GM23338 (cell line): Measurements from ENCODE around the gene TSPAN32. TPM values are rescaled to one million over a fixed set of nuclear protein-coding genes. Genes with fewer than 3 reads are reported as not detected.
"Not testable (repeated sequence)": the region's sequence is repeated elsewhere in the genome, so short reads cannot be mapped to it uniquely, and the experiment has no call there.

ENCODE experiments used
- ATAC-seq: fragments of 200-7000 bp; cut with Tn5 transposase; 3 replicates; pipeline ENCODE4 v1.9.1; 2020
- DNase-seq: peaks from one replicate; pipeline ENCODE4 v3.0.0-alpha.2; 2015; ENCODE audit warnings: low spot score
- H2AFZ ChIP-seq: fragments of 200-600 bp; sonication (generic); 2 replicates; pipeline ENCODE4 v1.8.0; 2016; ENCODE audit warnings: antibody characterized with exemption, mild to moderate bottlenecking, moderate library complexity
- H3F3A ChIP-seq: fragments of 200-600 bp; sonication (generic); replicated peaks from 2 replicates; pipeline ENCODE4 v1.8.0; 2017; ENCODE audit warnings: antibody characterized with exemption, mixed run types, low read depth
- H3K27ac ChIP-seq: fragments of 200-600 bp; sonication (generic); 2 replicates; pipeline ENCODE4 v1.6.1; 2016; ENCODE audit warnings: low read depth
- H3K27me3 ChIP-seq: fragments of 200-600 bp; sonication (generic); 2 replicates; pipeline ENCODE4 v1.8.0; 2016; ENCODE audit warnings: mild to moderate bottlenecking, mixed run types, moderate library complexity; ENCODE audit not compliant: insufficient read depth
- H3K36me3 ChIP-seq: fragments of 200-600 bp; sonication (generic); 2 replicates; pipeline ENCODE4 v1.8.0; 2016; ENCODE audit warnings: mild to moderate bottlenecking; ENCODE audit not compliant: insufficient read depth
- H3K4me1 ChIP-seq: fragments of 200-600 bp; sonication (generic); 2 replicates; pipeline ENCODE4 v1.8.0; 2016; ENCODE audit warnings: mild to moderate bottlenecking, moderate library complexity; ENCODE audit not compliant: insufficient read depth
- H3K4me2 ChIP-seq: fragments of 200-600 bp; sonication (generic); 2 replicates; pipeline ENCODE4 v1.7.1; 2017; ENCODE audit warnings: mixed run types
- H3K4me3 ChIP-seq: fragments of 200-600 bp; sonication (generic); 2 replicates; pipeline ENCODE4 v1.6.1; 2016; ENCODE audit warnings: mixed run types
- H3K79me2 ChIP-seq: fragments of 200-600 bp; sonication (generic); replicated peaks from 2 replicates; pipeline ENCODE4 v1.8.0; 2017; ENCODE audit warnings: mild to moderate bottlenecking; ENCODE audit not compliant: insufficient read depth
- H3K9me2 ChIP-seq: fragments of 200-600 bp; sonication (generic); 2 replicates; pipeline ENCODE4 v1.8.0; 2017; ENCODE audit not compliant: insufficient read depth
- H4K20me1 ChIP-seq: fragments of 200-600 bp; sonication (generic); replicated peaks from 2 replicates; pipeline ENCODE4 v1.8.0; 2017; ENCODE audit warnings: mild to moderate bottlenecking; ENCODE audit not compliant: insufficient read depth
- H3K27ac Mint-ChIP-seq: 2 replicates; pipeline ENCODE4 v1.8.0; 2020; ENCODE audit warnings: inconsistent platforms, mild to moderate bottlenecking, moderate library complexity, mixed read lengths
- H3K27me3 Mint-ChIP-seq: 3 replicates; pipeline ENCODE4 v1.8.0; 2022; ENCODE audit warnings: low read depth, mild to moderate bottlenecking, moderate library complexity, mixed read lengths, inconsistent platforms; ENCODE audit not compliant: insufficient read depth, poor library complexity
- H3K36me3 Mint-ChIP-seq: 3 replicates; pipeline ENCODE4 v1.8.0; 2021; ENCODE audit warnings: low read depth, mild to moderate bottlenecking, inconsistent platforms, moderate library complexity, mixed read lengths
- H3K4me1 Mint-ChIP-seq: 3 replicates; pipeline ENCODE4 v1.8.0; 2020; ENCODE audit warnings: mild to moderate bottlenecking, inconsistent platforms, mixed read lengths
- H3K4me3 Mint-ChIP-seq: 3 replicates; pipeline ENCODE4 v1.8.0; 2021; ENCODE audit warnings: moderate library complexity, mild to moderate bottlenecking, inconsistent platforms, mixed read lengths
- H3K9me3 Mint-ChIP-seq: 3 replicates; pipeline ENCODE4 v1.8.0; 2020; ENCODE audit warnings: moderate library complexity, mild to moderate bottlenecking, inconsistent platforms, mixed read lengths
- EZH2 ChIP-seq: fragments of 200-600 bp; sonication (generic); IDR thresholded peaks from one replicate; pipeline ENCODE4 v1.8.0; 2017; ENCODE audit warnings: antibody characterized with exemption, mild to moderate bottlenecking, low read depth; ENCODE audit not compliant: unreplicated experiment
- EZH2phosphoT487 ChIP-seq: fragments of 200-600 bp; sonication (generic); IDR thresholded peaks from one replicate; pipeline ENCODE4 v1.8.1; 2018; ENCODE audit warnings: antibody characterized with exemption; ENCODE audit not compliant: unreplicated experiment
- NANOG ChIP-seq: IDR thresholded peaks from 2 replicates; pipeline ENCODE4 v1.6.1; 2016; ENCODE audit warnings: antibody characterized with exemption, borderline replicate concordance
- ZNF114 ChIP-seq: fragments of 250-450 bp; sonication (Bioruptor Pico); IDR thresholded peaks from 2 replicates; pipeline ENCODE4 v1.5.0; 2020; ENCODE audit warnings: mild to moderate bottlenecking, moderate library complexity
- polyA plus RNA-seq: library from polyadenylated mRNA; unstranded; fragments of >200 nt; fragmentation: Nextera tagmentation; extraction: Ambion mirVana; gene quantifications from 2 replicates; pipeline ENCODE4 v1.2.1, GENCODE V29; 2016
- total RNA-seq: library from RNA; depleted of rRNA; stranded (reverse); fragments of >200 nt; shearing (Covaris generic); gene quantifications from 2 replicates; pipeline ENCODE4 v1.2.3, GENCODE V29; 2014
- TF ChIP-seq, protein P1 (sequence below): fragments of 250-450 bp; sonication (Bioruptor Pico); IDR thresholded peaks from 2 replicates; pipeline ENCODE4 v1.5.0; 2020; ENCODE audit warnings: mild to moderate bottlenecking, moderate library complexity

The TSPAN32 gene
- total and polyA plus RNA-seq, 2 experiments from 2014 or later, result not detected

DNA sequence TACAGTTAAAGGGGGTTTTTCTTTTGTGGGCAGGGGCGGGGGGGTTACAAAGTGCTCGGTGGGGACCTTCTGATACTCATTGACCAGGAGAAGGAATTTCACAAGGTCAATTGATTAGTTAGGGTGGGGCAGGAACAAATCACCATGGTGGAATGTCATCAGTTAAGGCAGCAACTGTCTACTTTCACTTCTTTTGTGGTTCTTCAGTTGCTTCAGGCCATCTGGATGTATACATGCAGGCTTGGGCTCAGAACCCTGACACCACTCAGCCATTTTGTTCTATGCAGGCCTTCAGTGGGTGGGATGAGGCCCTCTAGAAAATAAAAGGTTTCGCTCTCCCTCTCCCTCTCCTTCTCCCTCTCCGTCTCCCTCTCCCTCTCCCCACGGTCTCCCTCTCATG is 29.6 kb downstream of the TSPAN32 start (continued):
- TF ChIP-seq NANOG (no peak), EZH2phosphoT487 (no peak), EZH2 (no peak), ZNF114 (CRISPR knock-in tag) (no peak)
- TF ChIP-seq, protein P1, sequence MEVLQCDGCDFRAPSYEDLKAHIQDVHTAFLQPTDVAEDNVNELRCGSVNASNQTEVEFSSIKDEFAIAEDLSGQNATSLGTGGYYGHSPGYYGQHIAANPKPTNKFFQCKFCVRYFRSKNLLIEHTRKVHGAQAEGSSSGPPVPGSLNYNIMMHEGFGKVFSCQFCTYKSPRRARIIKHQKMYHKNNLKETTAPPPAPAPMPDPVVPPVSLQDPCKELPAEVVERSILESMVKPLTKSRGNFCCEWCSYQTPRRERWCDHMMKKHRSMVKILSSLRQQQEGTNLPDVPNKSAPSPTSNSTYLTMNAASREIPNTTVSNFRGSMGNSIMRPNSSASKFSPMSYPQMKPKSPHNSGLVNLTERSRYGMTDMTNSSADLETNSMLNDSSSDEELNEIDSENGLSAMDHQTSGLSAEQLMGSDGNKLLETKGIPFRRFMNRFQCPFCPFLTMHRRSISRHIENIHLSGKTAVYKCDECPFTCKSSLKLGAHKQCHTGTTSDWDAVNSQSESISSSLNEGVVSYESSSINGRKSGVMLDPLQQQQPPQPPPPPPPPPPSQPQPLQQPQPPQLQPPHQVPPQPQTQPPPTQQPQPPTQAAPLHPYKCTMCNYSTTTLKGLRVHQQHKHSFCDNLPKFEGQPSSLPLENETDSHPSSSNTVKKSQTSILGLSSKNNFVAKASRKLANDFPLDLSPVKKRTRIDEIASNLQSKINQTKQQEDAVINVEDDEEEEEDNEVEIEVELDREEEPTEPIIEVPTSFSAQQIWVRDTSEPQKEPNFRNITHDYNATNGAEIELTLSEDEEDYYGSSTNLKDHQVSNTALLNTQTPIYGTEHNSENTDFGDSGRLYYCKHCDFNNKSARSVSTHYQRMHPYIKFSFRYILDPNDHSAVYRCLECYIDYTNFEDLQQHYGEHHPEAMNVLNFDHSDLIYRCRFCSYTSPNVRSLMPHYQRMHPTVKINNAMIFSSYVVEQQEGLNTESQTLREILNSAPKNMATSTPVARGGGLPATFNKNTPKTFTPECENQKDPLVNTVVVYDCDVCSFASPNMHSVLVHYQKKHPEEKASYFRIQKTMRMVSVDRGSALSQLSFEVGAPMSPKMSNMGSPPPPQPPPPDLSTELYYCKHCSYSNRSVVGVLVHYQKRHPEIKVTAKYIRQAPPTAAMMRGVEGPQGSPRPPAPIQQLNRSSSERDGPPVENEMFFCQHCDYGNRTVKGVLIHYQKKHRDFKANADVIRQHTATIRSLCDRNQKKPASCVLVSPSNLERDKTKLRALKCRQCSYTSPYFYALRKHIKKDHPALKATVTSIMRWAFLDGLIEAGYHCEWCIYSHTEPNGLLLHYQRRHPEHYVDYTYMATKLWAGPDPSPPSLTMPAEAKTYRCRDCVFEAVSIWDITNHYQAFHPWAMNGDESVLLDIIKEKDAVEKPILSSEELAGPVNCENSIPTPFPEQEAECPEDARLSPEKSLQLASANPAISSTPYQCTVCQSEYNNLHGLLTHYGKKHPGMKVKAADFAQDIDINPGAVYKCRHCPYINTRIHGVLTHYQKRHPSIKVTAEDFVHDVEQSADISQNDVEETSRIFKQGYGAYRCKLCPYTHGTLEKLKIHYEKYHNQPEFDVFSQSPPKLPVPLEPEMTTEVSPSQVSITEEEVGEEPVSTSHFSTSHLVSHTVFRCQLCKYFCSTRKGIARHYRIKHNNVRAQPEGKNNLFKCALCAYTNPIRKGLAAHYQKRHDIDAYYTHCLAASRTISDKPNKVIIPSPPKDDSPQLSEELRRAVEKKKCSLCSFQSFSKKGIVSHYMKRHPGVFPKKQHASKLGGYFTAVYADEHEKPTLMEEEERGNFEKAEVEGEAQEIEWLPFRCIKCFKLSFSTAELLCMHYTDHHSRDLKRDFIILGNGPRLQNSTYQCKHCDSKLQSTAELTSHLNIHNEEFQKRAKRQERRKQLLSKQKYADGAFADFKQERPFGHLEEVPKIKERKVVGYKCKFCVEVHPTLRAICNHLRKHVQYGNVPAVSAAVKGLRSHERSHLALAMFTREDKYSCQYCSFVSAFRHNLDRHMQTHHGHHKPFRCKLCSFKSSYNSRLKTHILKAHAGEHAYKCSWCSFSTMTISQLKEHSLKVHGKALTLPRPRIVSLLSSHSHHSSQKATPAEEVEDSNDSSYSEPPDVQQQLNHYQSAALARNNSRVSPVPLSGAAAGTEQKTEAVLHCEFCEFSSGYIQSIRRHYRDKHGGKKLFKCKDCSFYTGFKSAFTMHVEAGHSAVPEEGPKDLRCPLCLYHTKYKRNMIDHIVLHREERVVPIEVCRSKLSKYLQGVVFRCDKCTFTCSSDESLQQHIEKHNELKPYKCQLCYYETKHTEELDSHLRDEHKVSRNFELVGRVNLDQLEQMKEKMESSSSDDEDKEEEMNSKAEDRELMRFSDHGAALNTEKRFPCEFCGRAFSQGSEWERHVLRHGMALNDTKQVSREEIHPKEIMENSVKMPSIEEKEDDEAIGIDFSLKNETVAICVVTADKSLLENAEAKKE, result no peak

GRCh38 chr11:2332569-2332968 is 30.8 kb downstream of the TSPAN32 start:
- not testable (repeated sequence) for H3F3A ChIP-seq, H3K9me2 ChIP-seq, H3K4me3 ChIP-seq, H3K79me2 ChIP-seq, H3K27me3 Mint-ChIP-seq, H3K27me3 ChIP-seq, H3K27ac Mint-ChIP-seq, H3K27ac ChIP-seq, DNase-seq, H4K20me1 ChIP-seq, H3K36me3 ChIP-seq, H3K36me3 Mint-ChIP-seq, H3K4me3 Mint-ChIP-seq, H3K4me2 ChIP-seq, H2AFZ ChIP-seq, H3K4me1 ChIP-seq, H3K4me1 Mint-ChIP-seq, ATAC-seq
- peaks cover 15% of the 10 kb centered on the region for H3K9me3 Mint-ChIP-seq

GRCh38 chr11:2333486-2334205 is 31.8 kb downstream of the TSPAN32 start:
- peaks cover 15% of the 10 kb centered on the region for H3K9me3 Mint-ChIP-seq
- H3K4me1 ChIP-seq, DNase-seq, H3K4me3 ChIP-seq, H3K27ac Mint-ChIP-seq, H3K36me3 ChIP-seq, H3F3A ChIP-seq, H3K79me2 ChIP-seq, H3K27me3 Mint-ChIP-seq, H4K20me1 ChIP-seq, H3K27ac ChIP-seq, H3K4me1 Mint-ChIP-seq, H3K4me2 ChIP-seq, ATAC-seq, H3K36me3 Mint-ChIP-seq, H2AFZ ChIP-seq, H3K9me2 ChIP-seq, H3K4me3 Mint-ChIP-seq, H3K27me3 ChIP-seq: not testable (repeated sequence)

DNA sequence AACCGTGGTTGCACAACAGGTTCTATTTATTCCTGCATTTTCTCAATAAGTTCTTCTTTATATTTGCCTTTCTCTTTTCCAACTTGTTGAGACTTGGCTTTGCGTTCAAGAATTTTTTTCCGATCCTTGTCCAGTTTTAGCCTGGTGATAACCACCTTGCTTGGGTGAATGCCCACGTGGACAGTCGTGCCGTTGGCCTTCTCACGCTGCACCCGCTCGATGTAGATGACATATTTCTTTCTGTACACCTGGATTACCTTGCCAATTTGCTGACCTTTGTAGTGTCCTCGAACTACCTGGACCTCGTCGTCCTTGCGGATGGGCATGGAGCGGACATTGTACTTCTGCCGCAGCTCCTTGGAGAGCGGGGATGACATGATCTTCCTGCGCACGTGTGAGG is 33.5 kb downstream of the TSPAN32 start:
- not testable (repeated sequence) for DNase-seq, H2AFZ ChIP-seq, H3K27ac ChIP-seq, H3K36me3 Mint-ChIP-seq, H3K4me2 ChIP-seq, H3K27ac Mint-ChIP-seq, H3K79me2 ChIP-seq, H3K27me3 ChIP-seq, H3K9me2 ChIP-seq, H3K27me3 Mint-ChIP-seq, H3K4me3 ChIP-seq, H3K36me3 ChIP-seq, H4K20me1 ChIP-seq, H3F3A ChIP-seq, ATAC-seq, H3K4me3 Mint-ChIP-seq
- H3K4me1 ChIP-seq, result peaks cover 12% of the 10 kb centered on the region; the same call in 1 of the 2 replicates
- Mint-ChIP-seq H3K4me1 (peaks cover 17% of the 10 kb centered on the region), H3K9me3 (peaks cover 15% of the 10 kb centered on the region)
